H1 (cell line): ENCODE data around the gene IL9R.
"Not testable (repeated sequence)": the region's sequence is repeated elsewhere in the genome, so short reads cannot be mapped to it uniquely, and the experiment has no call there.

Source experiments
- ATF2 ChIP-seq: IDR thresholded peaks from 2 replicates; pipeline ENCODE4 v1.6.1; 2012; ENCODE audit warnings: low read length, inconsistent platforms
- ATF3 ChIP-seq: IDR thresholded peaks from 2 replicates; pipeline ENCODE4 v1.6.1; 2011; ENCODE audit warnings: low read depth, mild to moderate bottlenecking, low read length; ENCODE audit not compliant: insufficient read depth
- BRCA1 ChIP-seq: IDR thresholded peaks from 2 replicates; pipeline ENCODE4 v1.6.1; 2012; ENCODE audit warnings: low read depth, low read length, improper control_type of control experiment
- CTCF ChIP-seq, 3 experiments: IDR thresholded peaks; 1 replicate in 2 of 3; 2 replicates in 1 of 3; pipeline versions ENCODE4 v1.5.1 to v1.6.1; 2011; ENCODE audit warnings: low read length in 3 of 3, mild to moderate bottlenecking in 3 of 3, inconsistent platforms in 2 of 3, low read depth in 1 of 3, moderate library complexity in 1 of 3; ENCODE audit not compliant: insufficient read depth in 1 of 3; ENCODE audit errors: control extremely low read depth in 1 of 3
- EZH2 ChIP-seq: fragments of 200-600 bp; sonication (generic); IDR thresholded peaks from 2 replicates; pipeline ENCODE4 v1.7.1; 2012; ENCODE audit warnings: low read depth, mild to moderate bottlenecking, moderate library complexity, low read length, inconsistent platforms; ENCODE audit not compliant: severe bottlenecking
- HDAC2 ChIP-seq, 2 experiments: fragments of 300-600 bp in 1 of 2; sonication (generic) in 1 of 2; IDR thresholded peaks; 2 replicates each; pipeline ENCODE4 v1.6.1; 2011 to 2012; ENCODE audit warnings: low read depth in 2 of 2, low read length in 2 of 2, mild to moderate bottlenecking in 2 of 2, moderate library complexity in 2 of 2, borderline replicate concordance in 1 of 2, inconsistent platforms in 1 of 2
- JUND ChIP-seq: IDR thresholded peaks from 2 replicates; pipeline ENCODE4 v1.6.1; 2011; ENCODE audit warnings: mild to moderate bottlenecking, improper control_type of control experiment, low read length
- NRF1 ChIP-seq: IDR thresholded peaks from 2 replicates; pipeline ENCODE4 v1.6.1; 2011; ENCODE audit warnings: mild to moderate bottlenecking, low read depth, low read length, improper control_type of control experiment
- POLR2A ChIP-seq, 2 experiments: IDR thresholded peaks; 1 replicate in 1 of 2; 2 replicates in 1 of 2; pipeline ENCODE4 v1.6.1; 2011; ENCODE audit warnings: low read depth in 2 of 2, low read length in 2 of 2, mild to moderate bottlenecking in 2 of 2; ENCODE audit errors: control extremely low read depth in 1 of 2
- POLR2AphosphoS5 ChIP-seq: IDR thresholded peaks from 2 replicates; pipeline ENCODE4 v1.6.1; 2011; ENCODE audit warnings: low read depth, low read length
- SP1 ChIP-seq: IDR thresholded peaks from 2 replicates; pipeline ENCODE4 v1.6.1; 2011; ENCODE audit warnings: low read depth, low read length
- SP4 ChIP-seq: IDR thresholded peaks from 2 replicates; pipeline ENCODE4 v1.6.1; 2012; ENCODE audit warnings: low read length, inconsistent platforms
- SRF ChIP-seq: IDR thresholded peaks from 2 replicates; pipeline ENCODE4 v1.6.1; 2011; ENCODE audit warnings: mild to moderate bottlenecking, low read depth, low read length, moderate library complexity
- YY1 ChIP-seq: IDR thresholded peaks from 2 replicates; pipeline ENCODE4 v1.6.1; 2011; ENCODE audit warnings: low read depth, mild to moderate bottlenecking, low read length

- not testable (repeated sequence) for TF ChIP-seq JUND; POLR2A (IDR thresholded peaks at IDR 0.05; ENCODE audit: control extremely low read depth in 1 of 2, low read depth in 2 of 2, low read length in 2 of 2); CTCF (IDR thresholded peaks at IDR 0.05; ENCODE audit: control extremely low read depth in 1 of 3, insufficient read depth in 1 of 3, low read depth in 1 of 3, low read length in 3 of 3); ATF3; SP4; HDAC2 (IDR thresholded peaks at IDR 0.05; ENCODE audit: borderline replicate concordance in 1 of 2, low read depth in 2 of 2, low read length in 2 of 2); YY1; SRF; BRCA1; EZH2; NRF1; ATF2; POLR2AphosphoS5; SP1
Observed at GRCh38 chrX:155986995-155987394, 10.5 kb upstream of the IL9R start.
